ENCODE measurements around the gene MYO7B.
A peak's percentile ranks its signal among the peaks of the same experiment; 100 is the strongest.

The MYO7B gene

DNA sequence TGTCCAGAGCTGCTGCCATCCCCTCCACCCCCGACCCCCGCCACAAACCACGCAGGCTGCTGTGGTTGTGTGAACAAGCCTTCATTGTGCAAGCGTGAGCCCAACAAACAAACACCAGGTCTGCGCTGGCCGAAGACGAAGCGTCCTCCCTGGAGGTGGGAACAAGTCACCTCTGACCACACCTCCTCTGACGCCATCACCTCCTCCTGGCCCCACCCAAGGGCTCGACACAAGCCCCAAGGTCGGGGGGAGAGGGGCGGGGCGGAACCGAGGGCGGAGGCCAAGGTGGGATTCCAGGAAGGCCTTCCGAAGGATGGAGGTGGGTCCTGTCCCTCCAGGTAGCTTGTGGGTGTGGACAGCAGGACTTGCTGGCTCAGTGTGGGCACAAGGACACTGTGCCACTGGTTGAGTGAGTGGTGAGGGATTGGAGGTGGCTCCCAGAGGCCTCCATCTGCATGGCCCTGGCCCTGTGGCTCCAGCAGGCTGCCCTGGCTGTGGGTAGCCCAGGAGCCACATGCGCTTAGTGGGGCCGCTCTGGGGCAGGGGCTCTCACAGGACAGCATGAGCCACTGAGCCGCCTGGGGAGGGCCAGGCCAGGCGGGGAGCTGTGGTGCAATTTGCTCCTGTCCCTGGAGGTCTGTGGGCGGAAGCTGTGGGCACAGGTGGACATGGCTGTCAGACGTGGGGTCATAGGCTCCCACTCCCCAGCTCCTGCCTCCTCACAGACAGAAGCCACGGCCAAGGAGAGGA, 103.1 kb downstream of the MYO7B start:
- no peak for DNase-seq (ENCODE audit: low read depth)

DNA sequence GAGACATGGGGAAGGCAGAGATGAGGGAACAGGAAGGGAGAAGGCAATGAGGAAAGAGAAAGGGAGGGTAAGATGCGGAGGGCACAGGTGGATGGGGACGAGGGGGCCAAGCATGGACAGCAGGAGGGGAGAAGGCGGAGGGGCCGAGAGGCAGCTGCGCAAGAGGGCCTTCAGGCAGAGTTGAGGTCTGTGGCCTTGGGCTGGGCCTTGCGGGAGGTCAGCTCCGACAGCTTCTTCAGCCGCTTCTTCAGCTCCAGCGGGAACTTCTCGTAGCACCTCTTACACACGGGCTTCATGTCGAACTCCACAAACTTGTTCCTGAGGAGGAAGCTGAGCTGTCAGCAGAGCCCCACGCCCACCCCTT, 103.6 kb downstream of the MYO7B start:
- DNase-seq (ENCODE audit: low read depth): no peak

DNA sequence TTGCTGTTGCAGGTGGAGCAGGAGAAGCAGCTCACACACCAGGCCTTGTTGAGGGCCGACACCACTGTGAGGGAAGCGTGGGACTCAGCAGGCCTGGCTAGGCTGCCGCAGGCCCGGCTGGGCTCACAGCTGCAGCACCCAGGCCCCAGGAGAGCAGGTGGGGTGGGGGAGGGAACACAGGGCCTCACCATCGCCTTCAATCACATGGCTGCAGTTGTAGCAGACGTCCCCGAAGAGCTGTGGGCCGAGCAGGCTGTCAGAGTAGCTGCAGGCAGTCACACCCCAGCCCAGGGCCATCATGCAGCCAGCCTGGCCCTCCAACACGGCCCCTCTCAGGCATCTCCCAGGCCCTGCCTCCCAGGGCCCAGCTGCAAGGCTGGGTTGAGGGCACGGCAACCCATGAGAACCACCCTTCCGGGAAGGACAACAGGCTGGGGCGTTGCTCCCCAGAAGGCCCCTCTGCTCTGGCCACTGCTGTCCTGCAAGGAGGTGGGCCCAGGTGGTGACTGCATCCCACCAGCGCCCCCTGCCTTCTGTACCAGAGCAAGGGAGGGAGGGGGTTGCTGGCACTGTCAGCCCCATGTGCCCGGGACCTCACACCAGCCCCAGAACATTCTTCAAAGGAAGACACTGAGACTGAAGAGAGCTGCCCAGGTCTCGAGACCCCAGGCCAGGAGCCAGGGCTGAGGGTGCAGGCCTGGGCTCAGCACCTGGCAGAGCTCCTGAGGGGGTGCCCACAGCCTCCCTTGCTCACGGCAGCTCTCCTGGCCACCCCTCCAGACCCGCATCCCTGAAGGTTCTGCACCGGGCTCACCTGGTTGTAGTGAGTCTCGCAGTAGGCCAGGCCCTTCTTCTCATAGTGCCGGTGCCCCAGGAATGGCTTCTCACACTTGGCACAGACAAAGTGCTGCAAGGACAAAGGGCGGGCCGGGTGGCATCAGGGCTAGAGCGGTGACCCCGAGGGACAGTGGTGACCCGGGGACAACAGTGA, 104.9 kb downstream of the MYO7B start:
- DNase-seq (ENCODE audit: low read depth): no peak

DNA sequence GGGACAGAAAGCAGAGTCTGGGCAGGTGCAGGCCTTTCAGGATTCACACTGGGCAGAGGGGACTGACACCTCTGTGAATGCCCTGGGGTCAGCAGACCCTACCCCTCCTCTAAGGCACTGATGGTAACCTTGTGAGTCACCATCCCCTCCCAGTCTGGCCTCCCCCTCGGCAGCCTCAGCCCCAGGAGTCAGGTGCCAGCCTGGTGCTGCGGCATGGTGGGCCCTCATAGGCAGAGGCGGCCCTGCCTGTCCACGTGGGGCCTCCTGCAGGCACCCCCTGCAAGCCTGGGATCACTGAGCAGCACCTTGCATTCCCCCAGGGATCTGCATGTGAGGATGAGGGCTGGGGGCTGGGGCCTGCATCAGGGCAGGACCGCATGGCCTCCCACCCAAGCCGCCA, 105.7 kb downstream of the MYO7B start:
- no peak for DNase-seq (ENCODE audit: low read depth)

DNA sequence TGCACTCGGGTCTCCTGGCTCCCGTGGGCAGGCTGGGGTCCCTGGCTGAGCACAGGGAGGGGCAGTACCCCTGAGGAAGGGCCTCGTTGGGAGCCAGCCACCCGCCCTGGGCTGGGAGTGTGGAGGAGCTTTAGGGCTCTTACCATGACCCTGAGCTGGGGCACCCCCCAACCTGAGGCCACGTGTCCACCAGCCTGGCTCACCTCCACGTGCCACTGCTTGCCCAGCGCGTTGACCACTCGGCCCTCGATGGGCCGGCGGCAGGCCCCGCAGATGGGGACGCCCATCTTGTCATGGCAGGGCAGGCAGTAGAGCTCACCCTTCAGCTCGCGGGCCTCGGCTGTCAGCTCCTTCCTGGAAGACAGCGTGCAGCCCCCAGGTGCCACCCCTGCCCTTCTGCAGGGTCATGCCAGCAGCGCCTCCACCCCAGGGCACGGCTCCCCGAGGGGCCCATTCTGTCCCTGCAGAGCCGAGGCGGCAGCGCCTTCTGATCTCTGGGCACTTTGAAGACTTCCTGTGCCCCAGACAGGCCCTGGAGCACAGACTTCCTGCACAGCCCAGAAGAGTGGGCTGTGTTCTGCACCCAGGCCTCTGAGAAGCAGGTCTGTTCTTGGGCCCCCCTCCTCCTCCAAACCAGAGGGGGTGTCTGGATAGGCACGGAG, 106.5 kb downstream of the MYO7B start:
- no peak for DNase-seq (ENCODE audit: low read depth)

DNA sequence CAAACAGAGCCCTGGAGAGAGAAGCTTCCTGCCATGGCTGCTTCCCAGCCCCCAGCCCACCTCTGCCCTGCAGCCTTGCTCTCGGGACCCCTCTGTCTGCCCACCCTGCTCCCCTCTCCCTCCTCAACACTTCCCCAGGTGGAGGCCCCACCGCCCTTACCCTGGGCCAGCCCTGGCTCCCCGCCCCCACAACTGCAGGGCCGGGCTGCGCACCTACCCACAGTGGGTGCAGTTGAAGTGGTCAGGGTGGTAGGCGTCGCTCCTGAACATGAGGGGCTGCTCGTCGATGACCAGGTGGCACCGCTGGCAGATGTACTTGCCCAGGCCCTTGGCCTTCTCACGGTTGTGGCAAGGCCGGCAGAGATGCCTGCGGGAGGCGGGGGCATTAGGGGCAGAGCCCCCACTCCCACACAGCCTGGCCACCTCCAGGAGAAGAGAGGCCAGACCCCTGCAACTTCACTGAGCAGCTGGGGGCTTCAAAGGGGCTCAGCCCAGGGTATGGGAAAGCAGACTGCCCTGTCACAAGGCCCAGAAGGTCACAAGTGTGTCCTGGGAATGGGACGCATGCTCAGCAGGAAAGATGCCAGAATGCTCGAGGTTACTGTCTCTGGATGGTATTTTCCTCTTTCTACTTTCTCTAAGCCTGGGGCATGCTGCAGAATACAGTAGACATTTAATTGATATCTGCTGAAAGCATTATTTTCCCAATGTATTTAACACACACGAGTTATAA, 107.4 kb downstream of the MYO7B start:
- DNase-seq (ENCODE audit: low read depth): no peak

DNA sequence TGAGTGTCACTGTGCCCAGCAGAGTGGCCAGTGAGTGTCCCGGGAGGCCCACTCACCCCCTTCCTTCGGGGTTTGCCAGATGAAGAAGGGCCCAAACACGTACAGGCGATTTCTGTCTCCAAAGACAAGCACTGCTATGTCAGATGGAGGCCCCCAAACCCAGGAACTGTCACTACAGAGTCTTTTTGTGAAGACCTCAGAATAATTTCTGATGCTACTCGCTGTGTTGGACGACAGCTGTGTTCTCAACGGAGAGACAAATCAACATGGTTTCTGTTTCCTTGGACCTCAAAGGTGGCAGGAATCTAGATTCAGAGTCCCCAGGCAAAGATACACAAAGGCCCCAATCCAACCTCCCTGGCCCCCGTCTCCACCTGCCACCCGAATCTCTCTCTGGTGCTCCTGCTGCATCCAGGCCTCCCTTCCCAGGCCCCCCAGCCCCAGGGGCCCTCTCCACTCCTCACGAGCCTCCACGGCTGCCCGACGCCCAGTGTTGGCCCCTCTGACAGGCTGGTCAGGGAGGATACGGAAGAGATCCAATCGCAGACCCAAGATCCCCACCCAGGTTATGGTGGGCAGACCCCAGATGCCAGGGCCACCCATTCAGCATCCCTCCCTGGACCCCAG, 108.1 kb downstream of the MYO7B start:
- DNase-seq (ENCODE audit: low read depth): no peak

DNA sequence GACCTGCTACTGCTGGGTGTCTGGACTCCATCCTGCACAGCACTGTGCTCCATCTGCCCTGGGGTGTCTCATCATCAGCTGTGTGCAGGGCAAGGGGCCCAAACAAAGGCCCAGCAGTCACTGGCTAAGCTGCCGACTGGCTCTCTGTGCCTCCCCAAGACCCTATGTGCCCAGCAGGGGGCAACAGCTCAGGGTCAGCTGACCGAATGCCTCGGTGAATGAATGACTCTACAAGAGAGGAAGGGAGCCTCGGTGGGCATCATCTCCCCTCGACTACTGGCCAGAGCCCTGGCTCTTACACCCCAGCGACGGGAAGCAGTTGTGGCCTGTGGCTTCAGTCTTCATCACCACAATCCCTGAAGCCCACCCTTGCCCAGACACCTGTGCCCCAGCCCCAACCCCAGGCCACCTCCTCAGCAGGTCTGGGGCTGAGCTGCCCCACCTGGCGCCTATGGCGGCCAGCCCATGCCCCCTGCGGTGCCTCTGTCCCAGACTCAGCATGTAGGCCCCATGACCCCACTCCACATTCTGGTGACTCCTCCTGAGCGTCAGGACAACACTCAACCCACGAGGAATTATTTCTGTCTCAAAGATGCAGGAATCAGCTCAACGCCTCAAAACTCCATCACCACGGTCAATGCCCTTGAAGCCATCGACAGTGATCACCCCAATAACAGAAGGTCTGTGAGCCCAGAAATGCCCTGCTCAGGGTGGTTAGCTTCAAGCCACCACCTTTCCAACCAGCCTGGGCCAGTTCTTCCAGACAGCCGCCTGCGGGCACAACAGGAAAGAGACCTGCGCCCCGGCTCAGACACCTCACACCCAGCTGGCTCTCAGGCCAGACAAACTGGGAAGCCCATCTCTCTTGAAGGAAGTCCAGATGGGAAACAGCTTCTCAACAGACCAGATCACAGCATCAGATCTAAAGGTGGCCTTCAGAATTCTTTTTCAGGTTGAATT, 108.9 kb downstream of the MYO7B start:
- DNase-seq (ENCODE audit: low read depth): no peak

DNA sequence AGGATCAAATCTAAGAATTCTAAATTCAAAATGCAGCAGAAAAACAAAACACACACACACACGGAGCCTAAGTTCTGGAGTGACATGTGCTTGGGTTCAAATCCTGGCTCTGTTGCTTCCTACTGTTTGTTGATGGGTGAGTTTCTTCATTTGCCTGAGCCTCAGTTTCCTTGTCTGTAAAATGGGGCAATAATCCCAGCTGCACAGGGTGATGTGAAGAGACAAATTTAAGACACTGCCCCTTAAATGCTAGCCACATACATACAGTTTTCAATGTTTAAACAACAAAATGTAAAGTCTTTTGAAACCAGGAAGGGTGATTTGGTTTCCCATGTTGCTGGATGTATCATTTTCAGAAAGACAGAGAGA, 109.5 kb downstream of the MYO7B start:
- no peak for DNase-seq (ENCODE audit: low read depth)

DNA sequence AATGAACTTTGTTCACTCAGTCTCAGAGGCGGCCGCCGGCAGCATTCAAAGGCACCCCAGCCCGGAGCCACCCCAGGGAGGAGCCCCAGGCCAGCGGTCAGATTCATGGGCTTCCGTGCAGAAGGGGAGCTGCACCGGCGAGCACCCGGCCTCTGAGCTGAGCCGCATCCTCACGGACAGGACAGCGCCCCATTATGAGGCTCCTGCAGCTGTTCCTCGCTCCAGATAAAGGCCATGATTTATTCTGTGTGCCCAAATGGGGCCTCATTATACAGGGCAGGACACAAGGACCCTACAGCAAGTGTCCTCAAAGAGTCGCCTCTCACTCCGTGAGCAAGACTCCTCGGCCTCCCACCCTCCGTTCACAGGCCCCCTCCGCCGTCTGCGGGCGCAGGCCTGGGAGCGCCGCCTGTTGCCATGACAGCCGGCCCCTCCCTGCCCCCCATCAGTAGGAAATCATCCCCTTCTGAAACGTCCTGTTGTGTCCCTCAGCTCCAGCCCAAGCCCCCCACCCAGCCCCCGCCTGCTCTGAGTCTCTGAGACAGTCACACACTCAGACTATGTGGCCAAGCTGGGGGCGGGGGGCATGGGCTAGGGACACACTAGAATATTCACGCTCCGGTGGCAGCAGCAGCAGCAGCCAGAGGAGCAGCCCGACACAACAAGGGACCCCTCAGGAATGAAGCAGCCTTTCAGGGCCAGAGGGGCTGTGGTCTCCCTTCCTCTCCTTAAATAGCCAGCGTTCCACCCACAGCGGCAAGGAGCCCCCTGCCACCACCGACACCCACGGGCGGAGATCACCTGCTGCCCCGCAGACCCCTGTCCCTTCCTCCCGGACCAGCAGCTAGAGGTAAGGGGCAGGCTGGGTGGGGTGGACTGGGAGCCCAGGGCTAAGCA, 110.2 kb downstream of the MYO7B start, which contains the start of gene GPR17:
GPR17 (plus strand) TSS at position 759 of the 897 bp plus-strand sequence. CDS start 4,583 bp downstream, outside the sequence.
- DNase-seq (ENCODE audit: low read depth): no peak

DNA sequence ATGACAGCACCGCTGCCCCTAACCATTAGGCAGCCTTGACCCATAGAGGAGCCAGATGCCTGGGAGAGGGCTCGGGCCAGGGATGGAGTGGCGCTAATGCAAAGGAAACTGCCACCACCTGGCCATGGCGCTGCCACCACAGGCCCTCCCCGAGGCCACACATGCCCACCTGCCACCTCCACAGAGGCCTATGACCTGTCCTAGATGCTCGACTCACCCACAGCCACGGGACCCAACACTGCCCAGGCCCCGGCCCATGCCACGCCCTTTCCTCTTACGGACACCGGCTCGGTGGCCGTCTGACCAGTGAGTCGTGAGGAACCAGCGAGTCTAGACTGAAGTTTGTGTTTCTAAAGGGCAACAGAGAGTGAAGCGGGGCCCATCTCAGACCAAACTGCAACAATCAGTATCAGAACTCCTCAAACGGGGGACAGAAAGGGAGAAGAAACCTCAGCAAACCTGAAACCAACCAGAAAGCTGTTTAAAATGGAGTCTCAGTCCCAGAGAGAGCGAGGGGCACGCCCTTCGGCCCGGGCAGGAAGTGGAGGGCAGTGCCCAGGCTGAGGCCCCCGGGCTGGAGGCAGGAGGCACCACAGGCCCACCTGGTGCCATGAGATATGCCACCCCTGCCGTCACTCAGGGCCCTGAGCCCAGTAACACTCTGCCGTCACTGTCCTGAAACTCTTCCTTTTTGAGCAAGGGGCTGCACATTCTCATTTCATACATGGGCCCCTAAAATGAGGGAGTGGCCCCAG, 111.2 kb downstream of the MYO7B start:
- DNase-seq (ENCODE audit: low read depth): no peak

DNA sequence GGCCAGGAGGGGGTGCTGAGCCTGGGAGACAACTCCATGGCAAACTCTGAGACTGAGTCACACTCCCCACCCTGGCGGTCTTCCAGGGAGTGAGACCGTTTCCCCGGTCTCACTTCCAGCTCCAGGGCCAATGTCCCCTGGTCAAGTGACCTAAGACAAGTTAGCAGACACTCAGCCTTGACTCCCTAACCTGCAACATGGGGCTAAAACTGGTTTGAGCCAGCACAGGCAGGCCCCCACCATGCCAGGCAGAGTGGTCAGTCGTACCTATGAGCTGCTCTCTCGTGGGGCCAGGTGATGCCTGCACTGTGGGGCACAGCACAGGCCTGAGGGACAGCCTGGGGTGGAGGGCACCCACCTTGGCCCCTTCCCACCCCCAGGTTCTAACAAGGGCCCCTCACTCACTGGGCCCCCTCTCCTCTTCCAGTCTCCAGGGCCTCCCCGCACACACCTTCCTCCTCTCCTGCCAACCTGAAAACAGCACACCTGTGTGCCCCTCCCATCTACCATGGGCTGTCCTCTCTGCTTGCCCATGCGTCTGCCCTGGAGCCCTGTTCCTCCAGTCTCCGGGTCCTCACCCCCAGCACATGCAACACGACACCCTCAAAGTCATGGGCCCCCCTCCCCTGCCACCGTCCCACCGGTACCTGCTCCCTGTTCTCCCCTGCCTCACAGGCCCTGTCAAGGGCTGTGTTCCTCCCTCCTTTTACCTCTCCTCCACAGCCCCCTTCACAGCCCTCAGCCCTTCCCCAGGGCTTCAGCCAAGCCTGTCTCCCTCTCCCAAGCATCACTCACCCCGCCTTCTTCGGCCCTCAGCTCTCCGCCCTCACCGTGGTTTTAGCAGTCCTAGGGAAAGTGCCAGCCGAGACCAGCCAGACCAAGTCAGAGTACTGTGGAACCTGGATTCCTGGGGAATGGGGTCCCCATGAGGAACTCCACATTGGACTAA, 112.0 kb downstream of the MYO7B start:
- DNase-seq (ENCODE audit: low read depth): no peak

DNA sequence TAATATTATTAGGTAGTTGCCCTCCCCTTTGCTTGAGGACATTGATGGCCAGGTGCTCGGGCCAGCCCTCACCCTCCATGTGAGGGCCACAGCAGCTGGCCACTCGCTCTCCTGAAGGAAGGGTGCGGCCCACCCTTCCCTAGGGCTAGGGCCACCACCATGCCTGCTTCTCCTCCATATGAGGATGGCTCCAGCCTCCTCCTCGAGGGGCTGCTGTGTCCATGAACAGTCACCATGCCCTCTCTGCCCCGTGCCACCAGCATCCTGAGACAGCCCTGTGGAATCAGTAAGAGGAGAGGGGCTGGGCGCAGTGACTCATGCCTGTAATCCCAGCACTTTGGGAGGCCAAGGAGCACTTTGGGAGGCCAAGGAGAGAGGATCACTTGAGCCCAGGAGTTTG, 112.8 kb downstream of the MYO7B start:
- DNase-seq (ENCODE audit: low read depth): no peak

DNA sequence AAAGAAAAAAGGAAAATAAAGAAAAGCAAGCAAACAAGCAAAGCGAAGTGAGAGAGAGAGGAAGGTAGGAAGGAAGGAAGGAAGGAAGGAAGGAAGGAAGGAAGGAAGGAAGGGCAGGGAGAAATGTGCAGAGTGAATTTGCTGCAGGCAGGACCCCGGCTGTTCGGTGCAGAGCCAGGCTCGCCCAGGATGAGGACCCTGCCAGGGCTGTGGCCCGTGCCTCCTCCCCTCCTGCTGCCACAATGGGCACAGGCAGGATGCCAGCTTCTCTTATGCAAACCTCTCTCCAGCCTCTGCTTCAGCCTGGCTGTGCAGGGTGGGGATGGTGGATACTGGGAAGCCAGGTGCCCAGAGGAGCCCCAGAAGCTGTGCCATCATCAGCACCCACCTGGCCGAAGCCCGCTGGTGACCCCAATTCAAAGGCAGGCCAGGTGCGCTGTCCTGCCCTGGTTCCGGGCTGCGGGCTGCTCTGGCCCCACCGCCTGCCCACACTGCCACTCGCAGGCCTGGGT, 113.7 kb downstream of the MYO7B start:
- DNase-seq (ENCODE audit: low read depth): no peak

DNA sequence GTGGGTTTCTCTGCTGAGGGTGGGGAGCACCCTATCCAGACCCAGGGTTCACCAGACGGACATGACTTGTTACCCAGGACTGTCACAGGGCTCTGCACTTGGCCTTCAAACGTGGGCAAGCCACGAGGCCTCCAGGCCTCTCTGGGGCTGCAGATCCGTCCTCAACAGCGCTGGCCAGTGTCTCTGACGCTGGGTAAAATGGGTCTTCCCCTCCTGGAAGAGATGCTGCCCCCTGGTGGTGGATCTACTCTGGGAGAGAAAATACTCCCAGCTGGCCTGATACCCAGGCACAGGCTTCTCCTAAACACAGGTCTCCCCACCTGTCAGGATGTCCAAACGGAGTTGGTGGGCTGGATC, 114.2 kb downstream of the MYO7B start:
- DNase-seq (ENCODE audit: low read depth): peak; percentile 73

DNA sequence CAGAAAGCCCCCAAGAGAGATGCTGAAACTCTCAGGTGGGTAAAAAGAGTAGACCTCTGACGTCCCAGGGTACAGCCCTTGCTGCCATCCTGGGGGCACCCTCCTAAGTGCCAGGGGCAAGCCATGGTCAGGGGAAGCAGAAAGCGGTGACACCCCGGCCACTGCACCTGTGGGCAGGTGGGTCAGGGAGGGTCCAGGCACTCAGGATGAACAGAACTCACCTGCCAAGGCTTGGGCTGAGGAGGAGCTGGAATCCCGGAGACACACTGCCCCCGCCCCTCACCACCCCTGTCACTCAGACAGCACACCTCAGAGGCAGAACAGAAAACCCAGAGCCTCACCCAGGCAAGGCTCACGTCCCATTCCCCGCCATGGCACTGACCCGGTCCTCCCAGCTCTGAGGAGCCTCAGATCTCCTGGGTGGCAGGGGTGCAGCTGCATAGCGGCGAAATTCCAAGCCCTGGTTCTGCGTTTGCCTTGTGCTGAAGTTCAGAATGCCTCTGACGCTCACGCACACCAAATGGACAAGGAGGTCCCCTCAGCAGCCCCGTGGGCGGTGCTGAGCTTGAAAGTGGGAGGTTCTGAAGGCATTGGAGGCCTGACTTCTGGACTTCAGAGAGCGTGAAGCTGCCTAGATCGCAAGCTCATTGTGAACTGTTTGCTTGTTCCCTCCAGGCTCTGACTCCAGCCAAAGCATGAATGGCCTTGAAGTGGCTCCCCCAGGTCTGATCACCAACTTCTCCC, 114.7 kb downstream of the MYO7B start:
- no peak for DNase-seq (ENCODE audit: low read depth)
